Smooth muscle cell (in vitro differentiated cells): Measurements from ENCODE around the gene TMED4. TPM values are rescaled to one million over a fixed set of nuclear protein-coding genes. Genes with fewer than 3 reads are reported as not detected.
A peak's percentile ranks its signal among the peaks of the same experiment; 100 is the strongest.

ENCODE experiments used
- DNase-seq: peaks from one replicate; lab custom pipeline; 2025; ENCODE audit not compliant: unreplicated experiment; lab: John Stamatoyannopoulos, UW
- H2AFZ ChIP-seq: fragments of 200-600 bp; sonication (generic); 2 replicates; pipeline ENCODE4 v1.6.0; 2016; ENCODE audit warnings: antibody characterized with exemption, low read depth, mild to moderate bottlenecking
- H3F3A ChIP-seq: fragments of 200-600 bp; sonication (generic); 2 replicates; pipeline ENCODE4 v1.6.0; 2017; ENCODE audit warnings: antibody characterized with exemption, low read depth
- H3K27ac ChIP-seq: fragments of 200-600 bp; sonication (generic); 2 replicates; pipeline ENCODE4 v1.5.1; 2016; ENCODE audit warnings: low read depth, mild to moderate bottlenecking
- H3K27me3 ChIP-seq: fragments of 200-600 bp; sonication (generic); 2 replicates; pipeline ENCODE4 v1.6.1; 2016; ENCODE audit warnings: low read depth, mild to moderate bottlenecking
- H3K36me3 ChIP-seq: fragments of 200-600 bp; sonication (generic); 2 replicates; pipeline ENCODE4 v1.5.1; 2016; ENCODE audit warnings: low read depth
- H3K4me1 ChIP-seq: fragments of 200-600 bp; sonication (generic); 2 replicates; pipeline ENCODE4 v1.5.1; 2016; ENCODE audit warnings: low read depth
- H3K4me2 ChIP-seq: fragments of 200-600 bp; sonication (generic); 2 replicates; pipeline ENCODE4 v1.6.0; 2016; ENCODE audit warnings: mild to moderate bottlenecking
- H3K4me3 ChIP-seq: fragments of 200-600 bp; sonication (generic); 2 replicates; pipeline ENCODE4 v1.5.1; 2016; ENCODE audit warnings: mild to moderate bottlenecking
- H3K79me2 ChIP-seq: fragments of 200-600 bp; sonication (generic); 2 replicates; pipeline ENCODE4 v1.6.0; 2016; ENCODE audit warnings: low read depth, mild to moderate bottlenecking
- H3K9ac ChIP-seq: fragments of 200-600 bp; sonication (generic); 2 replicates; pipeline ENCODE4 v1.6.0; 2016; ENCODE audit warnings: low read depth
- H3K9me3 ChIP-seq: fragments of 200-600 bp; sonication (generic); replicated peaks from 2 replicates; pipeline ENCODE4 v1.5.1; 2016; ENCODE audit warnings: low read depth
- H4K20me1 ChIP-seq: fragments of 200-600 bp; sonication (generic); 2 replicates; pipeline ENCODE4 v1.6.0; 2016; ENCODE audit warnings: low read depth
- WGBS: methylation state at CpG from one replicate; pipeline ENCODE4 v1.1.7; 2016; ENCODE audit warnings: low lambda C conversion rate; 5-methylcytosine and 5-hydroxymethylcytosine counted together
- polyA plus RNA-seq: library from polyadenylated mRNA; unstranded; fragments of >200 nt; fragmentation: Nextera tagmentation; extraction: Ambion mirVana; gene quantifications from 2 replicates; pipeline ENCODE4 v1.2.1, GENCODE V29; 2016
- total RNA-seq: library from RNA; depleted of rRNA; stranded (reverse); fragments of >200 nt; gene quantifications from 2 replicates; pipeline ENCODE4 v1.2.3, GENCODE V29; 2014
- TF ChIP-seq, protein P1 (sequence below): fragments of 200-600 bp; sonication (generic); IDR thresholded peaks from 2 replicates; pipeline ENCODE4 v1.5.1; 2017; ENCODE audit warnings: borderline replicate concordance, mild to moderate bottlenecking, antibody characterized with exemption; ENCODE audit not compliant: insufficient read depth, poor library complexity, severe bottlenecking

The TMED4 gene
- total and polyA plus RNA-seq, 2 experiments from 2014 or later: 38.4 to 50.8 TPM

DNA sequence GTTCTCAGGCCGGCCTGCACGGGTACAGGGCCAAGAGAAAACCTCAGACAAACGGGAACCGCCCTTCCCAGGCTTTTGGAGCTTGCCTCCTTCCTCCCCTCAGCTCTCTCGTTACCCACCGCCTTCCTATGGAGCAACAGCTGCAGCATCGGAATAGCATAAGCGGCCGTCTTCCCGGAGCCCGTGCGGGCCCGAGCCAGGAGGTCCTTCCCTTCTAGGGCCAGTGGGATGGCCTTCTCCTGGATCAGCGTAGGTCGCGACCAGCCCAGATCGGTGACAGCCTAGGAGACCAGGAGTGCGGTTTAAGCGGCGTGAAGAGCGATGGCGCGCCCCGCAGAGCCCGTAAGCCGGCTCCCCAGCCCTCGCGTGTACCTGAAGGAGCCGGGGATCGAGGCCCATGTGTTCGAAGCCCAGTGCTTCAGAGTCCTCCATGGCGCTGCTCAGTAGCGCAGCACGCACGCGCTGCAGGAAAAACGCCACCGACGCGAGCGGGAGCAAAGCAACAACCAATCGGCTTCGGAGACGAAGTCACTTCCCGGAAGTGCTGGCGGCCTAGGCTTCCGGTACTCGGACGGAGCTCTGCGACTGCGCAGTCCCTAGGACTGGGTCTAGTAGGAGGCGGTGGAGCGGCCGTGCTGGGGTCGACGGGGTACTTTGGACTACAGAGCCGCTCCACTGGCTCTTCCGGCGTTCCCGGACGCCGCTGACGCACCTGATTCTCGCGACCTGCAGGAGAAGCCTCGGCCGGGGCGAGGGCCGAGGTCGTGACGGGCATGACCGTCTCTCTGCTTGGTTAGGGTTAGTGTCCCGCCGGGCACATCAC lies 8.4 kb downstream of the TMED4 start, which contains the start of gene DDX56:
Gene DDX56 (minus strand): TSS at position 445 of the 823 bp plus-strand sequence. CDS start 13 bp downstream, at position 432.
- Histone ChIP-seq H3K27me3 (no peaks in the 10 kb centered on the region), H3K4me3 (peak within 1 kb of the TSS; percentile 87), H3K9ac (peak within 1 kb of the TSS; percentile 89), H4K20me1 (no peaks in the 10 kb centered on the region), H3K4me1 (peaks cover 14% of the 10 kb centered on the region), H3F3A (no peaks in the 10 kb centered on the region), H3K9me3 (no peaks in the 10 kb centered on the region), H3K27ac (peak within 1 kb of the TSS; percentile 83), H3K36me3 (peaks cover 8% of the 10 kb centered on the region), H2AFZ (peak within 1 kb of the TSS; percentile 91), H3K4me2 (peak within 1 kb of the TSS; percentile 97), H3K79me2 (peaks cover 35% of the 10 kb centered on the region)
- TF ChIP-seq, protein P1, sequence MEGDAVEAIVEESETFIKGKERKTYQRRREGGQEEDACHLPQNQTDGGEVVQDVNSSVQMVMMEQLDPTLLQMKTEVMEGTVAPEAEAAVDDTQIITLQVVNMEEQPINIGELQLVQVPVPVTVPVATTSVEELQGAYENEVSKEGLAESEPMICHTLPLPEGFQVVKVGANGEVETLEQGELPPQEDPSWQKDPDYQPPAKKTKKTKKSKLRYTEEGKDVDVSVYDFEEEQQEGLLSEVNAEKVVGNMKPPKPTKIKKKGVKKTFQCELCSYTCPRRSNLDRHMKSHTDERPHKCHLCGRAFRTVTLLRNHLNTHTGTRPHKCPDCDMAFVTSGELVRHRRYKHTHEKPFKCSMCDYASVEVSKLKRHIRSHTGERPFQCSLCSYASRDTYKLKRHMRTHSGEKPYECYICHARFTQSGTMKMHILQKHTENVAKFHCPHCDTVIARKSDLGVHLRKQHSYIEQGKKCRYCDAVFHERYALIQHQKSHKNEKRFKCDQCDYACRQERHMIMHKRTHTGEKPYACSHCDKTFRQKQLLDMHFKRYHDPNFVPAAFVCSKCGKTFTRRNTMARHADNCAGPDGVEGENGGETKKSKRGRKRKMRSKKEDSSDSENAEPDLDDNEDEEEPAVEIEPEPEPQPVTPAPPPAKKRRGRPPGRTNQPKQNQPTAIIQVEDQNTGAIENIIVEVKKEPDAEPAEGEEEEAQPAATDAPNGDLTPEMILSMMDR: no peak
- DNase-seq: peak; percentile 62
- WGBS: under 1% methylated on average over 74 of the region's 74 CpGs

DNA sequence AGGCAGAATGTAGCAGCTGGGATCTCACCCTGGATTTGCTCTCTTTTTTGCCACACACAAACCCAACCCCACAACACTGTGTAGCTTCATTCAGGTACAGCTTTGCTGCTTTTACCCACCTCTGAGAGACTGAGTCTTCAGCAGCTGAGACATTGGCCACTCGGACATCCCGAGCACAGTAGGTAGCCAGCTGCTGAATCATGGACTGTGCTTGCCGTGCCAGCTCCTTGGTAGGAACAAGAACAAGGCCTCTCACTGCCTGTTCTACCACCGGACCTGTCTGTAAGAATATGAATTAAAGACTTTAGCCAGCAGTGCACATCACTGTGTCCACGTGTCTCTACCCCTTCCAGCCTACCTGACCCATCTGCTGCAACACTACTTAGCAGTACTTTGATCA lies 9.3 kb downstream of the TMED4 start:
- no peak overlapping the region for H2AFZ ChIP-seq
- H3K9ac ChIP-seq: peak overlapping the region; percentile 89
- WGBS: 80% methylated on average over 5 of the region's 5 CpGs
- peak overlapping the region; percentile 97 for H3K4me2 ChIP-seq
- H3K9me3 ChIP-seq: no peaks in the 10 kb centered on the region
- TF ChIP-seq, protein P1: no peak
- H4K20me1 ChIP-seq: no peaks in the 10 kb centered on the region
- H3K4me3 ChIP-seq: peak overlapping the region; percentile 87
- peak overlapping the region; percentile 83 for H3K27ac ChIP-seq
- peaks cover 12% of the 10 kb centered on the region for H3K36me3 ChIP-seq
- H3F3A ChIP-seq: no peaks in the 10 kb centered on the region
- H3K4me1 ChIP-seq: peaks cover 14% of the 10 kb centered on the region
- no peak for DNase-seq
- peaks cover 35% of the 10 kb centered on the region for H3K79me2 ChIP-seq
- H3K27me3 ChIP-seq: no peaks in the 10 kb centered on the region

DNA sequence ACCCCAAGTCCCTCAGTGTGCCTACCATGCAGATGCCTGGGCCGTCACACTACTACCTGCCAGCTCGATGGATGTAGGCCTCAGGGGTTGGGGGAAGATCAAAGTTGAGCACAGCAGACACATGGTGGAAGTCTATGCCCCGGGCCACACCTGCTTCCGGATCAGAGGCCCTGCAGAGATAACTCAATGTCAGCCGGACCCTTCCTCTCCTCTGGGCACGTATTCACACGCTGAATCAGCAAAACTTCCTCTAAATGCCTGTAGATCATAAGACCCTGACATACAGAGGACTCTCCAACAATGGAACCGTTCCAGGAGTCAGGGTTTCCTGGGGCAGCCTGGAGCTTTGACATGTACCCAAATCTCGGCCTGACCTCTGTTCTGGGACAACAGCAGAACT lies 12.1 kb downstream of the TMED4 start:
- 99% methylated on average over 9 of the region's 9 CpGs for WGBS
- Histone ChIP-seq H3K79me2 (peaks cover 35% of the 10 kb centered on the region), H3K36me3 (peaks cover 12% of the 10 kb centered on the region)

More for the DNA sequence above, 12.1 kb downstream of the TMED4 start:
- no peak overlapping the region for H3K4me2 ChIP-seq
- H2AFZ ChIP-seq: no peak overlapping the region
- no peaks in the 10 kb centered on the region for H3K27me3 ChIP-seq
- no peak overlapping the region for H3K9ac ChIP-seq
- no peak for DNase-seq
- H3F3A ChIP-seq: no peaks in the 10 kb centered on the region
- H3K4me1 ChIP-seq: peaks cover 14% of the 10 kb centered on the region
- no peaks in the 10 kb centered on the region for H3K9me3 ChIP-seq
- no peak overlapping the region for H3K4me3 ChIP-seq
- H4K20me1 ChIP-seq: peaks cover 8% of the 10 kb centered on the region
- TF ChIP-seq, protein P1: no peak
- H3K27ac ChIP-seq: no peak overlapping the region
